Stimulated activated naive B cell treated with anti-CD40 and anti-IgM and Interleukin-4, amounts not matched to agents 10 μg/mL and 1 μg/mL and 100 μg/mL, for 72 hours (primary cell): ENCODE measurements around the gene TBC1D8.
A peak's percentile ranks its signal among the peaks of the same experiment; 100 is the strongest.

ENCODE experiments used
- ATAC-seq, 2 donors: fragments of 150-1000 bp; cut with Tn5 transposase; replicated peaks; 2 replicates each; pipeline ENCODE4 v1.10.0; 2021; ENCODE audit warnings: moderate library complexity in 1 of 2
- DNase-seq: peaks from one replicate; pipeline ENCODE4 v3.0.0; 2021
- H3K27ac Mint-ChIP-seq: one replicate; pipeline ENCODE4 v1.8.0; 2022; ENCODE audit warnings: mild to moderate bottlenecking, mixed read lengths
- H3K27me3 Mint-ChIP-seq, 2 donors: one replicate each; pipeline ENCODE4 v1.8.0; 2022; ENCODE audit warnings: mixed read lengths in 2 of 2
- H3K36me3 Mint-ChIP-seq, 2 donors: one replicate each; pipeline ENCODE4 v1.8.0; 2022; ENCODE audit warnings: mixed read lengths in 2 of 2, mild to moderate bottlenecking in 1 of 2
- H3K4me1 Mint-ChIP-seq, 2 donors: one replicate each; pipeline ENCODE4 v1.8.0; 2022; ENCODE audit warnings: mixed read lengths in 2 of 2, mild to moderate bottlenecking in 1 of 2
- H3K4me3 Mint-ChIP-seq, 2 donors: one replicate each; pipeline ENCODE4 v1.8.0; 2022; ENCODE audit warnings: mild to moderate bottlenecking in 2 of 2, mixed read lengths in 2 of 2, moderate library complexity in 1 of 2
- H3K9me3 Mint-ChIP-seq, 2 donors: one replicate each; pipeline ENCODE4 v1.8.0; 2022; ENCODE audit warnings: mixed read lengths in 2 of 2, mild to moderate bottlenecking in 1 of 2

The TBC1D8 gene

GRCh38 chr2:101116841-101117552 is 34.2 kb downstream of the TBC1D8 start:
- Mint-ChIP-seq H3K36me3 (no peaks in the 10 kb centered on the region), H3K9me3 (no peaks in the 10 kb centered on the region), H3K4me3 (no peak overlapping the region), H3K4me1 (peaks cover 9 to 45% of the 10 kb centered on the region in 2 donors), H3K27ac (no peak overlapping the region), H3K27me3 (no peaks in the 10 kb centered on the region)
- no peak for DNase-seq
- no peak for ATAC-seq

GRCh38 chr2:101116348-101116747 is 34.8 kb downstream of the TBC1D8 start:
- H3K36me3 Mint-ChIP-seq: no peaks in the 10 kb centered on the region
- DNase-seq (no peak), ATAC-seq (no peak)
- H3K27me3 Mint-ChIP-seq: peaks cover 0 to under 1% of the 10 kb centered on the region in 2 donors
- no peaks in the 10 kb centered on the region for H3K9me3 Mint-ChIP-seq
- no peak overlapping the region for H3K4me3 Mint-ChIP-seq
- H3K4me1 Mint-ChIP-seq: peaks cover 9 to 45% of the 10 kb centered on the region in 2 donors
- H3K27ac Mint-ChIP-seq: no peak overlapping the region

DNA sequence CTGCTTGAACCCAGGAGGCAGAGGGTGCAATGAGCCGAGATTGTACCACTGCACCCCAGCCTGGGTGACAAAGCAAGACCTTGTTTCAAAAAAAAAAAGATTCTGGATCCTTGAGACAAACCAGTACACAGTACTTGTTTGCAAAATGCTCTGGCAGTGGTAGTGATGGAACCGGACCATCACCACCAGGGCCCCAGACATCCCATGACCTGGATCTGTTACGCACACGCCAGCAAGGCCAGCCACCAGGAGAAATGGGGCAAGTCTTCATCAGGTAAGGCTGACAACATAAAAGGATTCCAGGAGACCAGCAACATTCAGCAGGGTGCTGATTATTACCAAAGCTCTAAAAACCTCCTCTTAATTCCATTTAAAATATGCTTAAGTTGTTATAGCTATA is 35.5 kb downstream of the TBC1D8 start:
- Mint-ChIP-seq H3K9me3 (no peaks in the 10 kb centered on the region), H3K4me1 (peaks cover 7 to 39% of the 10 kb centered on the region in 2 donors), H3K4me3 (no peak overlapping the region), H3K36me3 (no peaks in the 10 kb centered on the region), H3K27ac (no peak overlapping the region), H3K27me3 (peaks cover 0 to 5% of the 10 kb centered on the region in 2 donors)
- no peak for DNase-seq
- ATAC-seq: no peak

- Mint-ChIP-seq H3K4me1 (peaks cover 6 to 32% of the 10 kb centered on the region in 2 donors), H3K27ac (no peak overlapping the region), H3K27me3 (peaks cover 0 to 5% of the 10 kb centered on the region in 2 donors), H3K36me3 (no peaks in the 10 kb centered on the region), H3K9me3 (no peaks in the 10 kb centered on the region), H3K4me3 (peak overlapping the region in 1 of 2 donors; percentile 23)
- peak; percentile 5 for DNase-seq
- ATAC-seq: peak; percentile 82 to 90
These were observed 36.4 kb downstream of the TBC1D8 start for GRCh38 chr2:101114815-101115214.

GRCh38 chr2:101114268-101114783 is 36.9 kb downstream of the TBC1D8 start:
- H3K27ac Mint-ChIP-seq: no peak overlapping the region
- H3K4me3 Mint-ChIP-seq: no peak overlapping the region
- no peaks in the 10 kb centered on the region for H3K36me3 Mint-ChIP-seq
- peaks cover 0 to 5% of the 10 kb centered on the region in 2 donors for H3K27me3 Mint-ChIP-seq
- DNase-seq (no peak), ATAC-seq (no peak)
- H3K9me3 Mint-ChIP-seq: no peaks in the 10 kb centered on the region
- H3K4me1 Mint-ChIP-seq: peaks cover 6 to 30% of the 10 kb centered on the region in 2 donors

- Mint-ChIP-seq H3K27me3 (peaks cover 0 to 5% of the 10 kb centered on the region in 2 donors), H3K36me3 (no peaks in the 10 kb centered on the region), H3K4me1 (peaks cover 9 to 32% of the 10 kb centered on the region in 2 donors), H3K27ac (no peak overlapping the region), H3K4me3 (no peak overlapping the region), H3K9me3 (no peaks in the 10 kb centered on the region)
- ATAC-seq: peak in 1 of 2 donors; percentile 33
- no peak for DNase-seq
These were observed 37.5 kb downstream of the TBC1D8 start for GRCh38 chr2:101113441-101114267.

DNA sequence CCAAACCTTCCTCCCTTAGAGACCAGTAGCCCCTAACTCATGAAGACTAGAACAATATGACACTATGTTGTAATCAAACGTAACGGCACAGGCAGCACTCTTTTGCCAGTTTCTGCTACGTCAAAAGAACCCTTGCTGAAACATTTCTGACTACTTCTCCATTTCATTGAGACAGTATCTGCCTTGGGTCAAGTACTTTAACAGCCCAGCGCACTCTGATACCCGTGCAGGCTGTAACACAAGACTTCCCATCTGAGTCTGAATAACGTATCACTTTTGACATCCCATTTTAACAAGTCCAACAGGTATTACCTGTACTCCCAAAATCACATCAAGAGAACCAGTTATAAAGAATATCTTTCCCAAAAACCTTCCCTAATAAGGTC is 38.4 kb downstream of the TBC1D8 start:
- Mint-ChIP-seq H3K9me3 (no peaks in the 10 kb centered on the region), H3K4me1 (peaks cover 9 to 32% of the 10 kb centered on the region in 2 donors), H3K27ac (no peak overlapping the region), H3K27me3 (peaks cover 0 to 5% of the 10 kb centered on the region in 2 donors), H3K36me3 (no peaks in the 10 kb centered on the region), H3K4me3 (no peak overlapping the region)
- DNase-seq (no peak), ATAC-seq (peak; percentile 67 to 78)

DNA sequence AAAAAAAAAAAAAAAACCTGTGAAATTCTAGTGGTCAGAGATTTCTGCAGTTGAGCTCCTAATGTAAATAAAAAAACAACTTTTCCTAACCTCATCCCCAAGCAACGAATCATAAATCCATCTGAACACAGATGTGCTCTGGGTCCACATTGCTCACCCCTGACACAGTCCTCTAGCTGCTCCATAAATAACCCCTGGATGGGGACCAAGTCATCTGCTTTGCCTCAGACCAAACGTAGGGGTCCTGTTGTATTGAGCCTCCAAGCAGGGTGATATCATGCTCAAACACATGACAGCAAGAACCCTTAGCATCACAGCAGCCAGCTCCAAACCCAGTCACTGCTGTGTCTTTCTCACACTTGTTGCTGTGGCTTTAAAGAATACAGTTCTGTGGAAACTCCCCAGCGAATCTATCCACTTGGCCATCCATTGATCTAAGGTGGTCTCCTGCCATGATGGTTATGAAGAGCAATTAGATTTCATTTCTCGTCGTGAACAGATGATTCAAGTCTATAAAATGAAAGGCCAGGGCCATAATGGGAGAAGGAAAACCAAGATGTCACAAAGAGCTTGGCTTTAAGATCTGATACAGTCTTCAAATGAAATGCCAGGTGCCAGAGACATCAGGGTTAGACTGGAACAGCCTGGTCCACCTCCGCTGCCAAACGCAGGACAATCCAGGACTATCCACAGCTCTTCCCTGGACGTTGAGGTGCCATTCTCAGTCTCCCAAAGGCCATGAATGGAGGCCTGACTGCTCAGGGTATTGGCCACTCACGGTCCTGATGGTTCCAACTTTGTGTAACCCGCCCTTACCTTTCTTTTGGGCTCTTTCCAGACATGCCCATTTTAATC is 39.0 kb downstream of the TBC1D8 start:
- no peaks in the 10 kb centered on the region for H3K9me3 Mint-ChIP-seq
- peaks cover 0 to 5% of the 10 kb centered on the region in 2 donors for H3K27me3 Mint-ChIP-seq
- DNase-seq: no peak
- H3K4me3 Mint-ChIP-seq: no peak overlapping the region
- peaks cover 9 to 32% of the 10 kb centered on the region in 2 donors for H3K4me1 Mint-ChIP-seq
- H3K27ac Mint-ChIP-seq: no peak overlapping the region
- ATAC-seq: no peak
- no peaks in the 10 kb centered on the region for H3K36me3 Mint-ChIP-seq

GRCh38 chr2:101111262-101111838 is 39.8 kb downstream of the TBC1D8 start:
- peaks cover 9 to 32% of the 10 kb centered on the region in 2 donors for H3K4me1 Mint-ChIP-seq
- no peak overlapping the region for H3K4me3 Mint-ChIP-seq
- H3K9me3 Mint-ChIP-seq: no peaks in the 10 kb centered on the region
- no peak overlapping the region for H3K27ac Mint-ChIP-seq
- ATAC-seq: no peak
- H3K27me3 Mint-ChIP-seq: peaks cover 0 to 5% of the 10 kb centered on the region in 2 donors
- DNase-seq: no peak
- no peaks in the 10 kb centered on the region for H3K36me3 Mint-ChIP-seq

DNA sequence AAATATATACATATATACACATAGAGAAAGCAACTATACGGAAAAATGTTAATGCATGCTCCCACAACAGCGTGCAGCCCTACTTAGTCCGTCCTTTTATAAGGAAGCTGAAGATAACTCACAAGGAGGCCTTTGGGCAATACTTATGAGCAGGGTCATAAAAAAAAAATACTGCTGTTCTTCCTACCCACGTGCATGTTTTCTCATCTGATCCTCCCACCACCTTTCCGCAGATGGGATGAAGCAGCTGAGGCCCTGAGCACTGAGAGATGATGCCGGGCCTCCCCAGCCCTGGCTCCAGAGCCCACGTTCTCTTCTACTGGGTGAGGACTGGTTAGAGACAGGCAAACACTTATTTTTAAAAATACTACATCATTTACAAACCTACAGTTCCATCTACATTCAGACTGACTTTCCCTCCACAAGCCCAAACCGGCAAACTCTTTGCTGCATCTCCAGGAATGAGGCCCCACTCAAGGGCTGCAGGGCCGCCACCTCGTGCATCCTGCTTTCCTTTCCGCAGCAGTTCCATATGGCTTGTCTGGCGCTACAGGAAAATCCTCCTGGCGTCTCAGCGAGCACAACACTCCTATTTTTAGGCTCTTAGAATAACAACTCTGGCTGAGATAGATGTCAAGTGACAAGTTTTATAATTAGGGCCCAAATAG is 41.6 kb downstream of the TBC1D8 start:
- H3K27me3 Mint-ChIP-seq: peaks cover 0 to 5% of the 10 kb centered on the region in 2 donors
- ATAC-seq: no peak
- H3K4me3 Mint-ChIP-seq: no peak overlapping the region
- no peak overlapping the region for H3K27ac Mint-ChIP-seq
- H3K36me3 Mint-ChIP-seq: no peaks in the 10 kb centered on the region
- DNase-seq: no peak
- peaks cover 5 to 29% of the 10 kb centered on the region in 2 donors for H3K4me1 Mint-ChIP-seq
- H3K9me3 Mint-ChIP-seq: no peaks in the 10 kb centered on the region

GRCh38 chr2:101108357-101108756 is 42.8 kb downstream of the TBC1D8 start:
- no peaks in the 10 kb centered on the region for H3K36me3 Mint-ChIP-seq
- ATAC-seq: no peak
- peaks cover 0 to 2% of the 10 kb centered on the region in 2 donors for H3K9me3 Mint-ChIP-seq
- no peak for DNase-seq
- H3K27me3 Mint-ChIP-seq: peaks cover 0 to 5% of the 10 kb centered on the region in 2 donors
- H3K4me3 Mint-ChIP-seq: no peak overlapping the region
- H3K4me1 Mint-ChIP-seq: peaks cover 5 to 23% of the 10 kb centered on the region in 2 donors
- H3K27ac Mint-ChIP-seq: no peak overlapping the region

DNA sequence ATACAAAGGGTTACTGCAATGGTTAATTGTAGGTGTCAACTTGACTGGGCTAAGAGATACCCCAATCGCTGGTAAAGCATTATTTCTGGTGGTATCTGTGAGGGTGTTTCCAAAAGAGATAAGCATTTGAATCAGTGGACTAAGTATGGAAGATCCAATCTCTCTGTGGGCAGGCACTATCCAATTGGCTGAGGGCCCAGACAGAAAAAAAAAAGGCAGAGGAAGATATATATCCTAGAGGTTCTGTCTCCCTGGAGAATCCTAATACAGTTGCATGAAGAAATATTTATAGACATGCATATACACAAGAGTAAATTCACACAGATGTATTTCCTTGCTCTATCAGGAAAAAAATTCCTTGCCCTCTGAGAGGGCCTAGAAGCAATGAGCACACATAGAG is 43.9 kb downstream of the TBC1D8 start:
- ATAC-seq (no peak), DNase-seq (no peak)
- peaks cover 5 to 6% of the 10 kb centered on the region in 2 donors for H3K9me3 Mint-ChIP-seq
- peaks cover 0 to 5% of the 10 kb centered on the region in 2 donors for H3K27me3 Mint-ChIP-seq
- no peak overlapping the region for H3K4me3 Mint-ChIP-seq
- peaks cover 3 to 12% of the 10 kb centered on the region in 2 donors for H3K4me1 Mint-ChIP-seq
- no peak overlapping the region for H3K27ac Mint-ChIP-seq
- H3K36me3 Mint-ChIP-seq: peaks cover 5 to 6% of the 10 kb centered on the region in 2 donors

DNA sequence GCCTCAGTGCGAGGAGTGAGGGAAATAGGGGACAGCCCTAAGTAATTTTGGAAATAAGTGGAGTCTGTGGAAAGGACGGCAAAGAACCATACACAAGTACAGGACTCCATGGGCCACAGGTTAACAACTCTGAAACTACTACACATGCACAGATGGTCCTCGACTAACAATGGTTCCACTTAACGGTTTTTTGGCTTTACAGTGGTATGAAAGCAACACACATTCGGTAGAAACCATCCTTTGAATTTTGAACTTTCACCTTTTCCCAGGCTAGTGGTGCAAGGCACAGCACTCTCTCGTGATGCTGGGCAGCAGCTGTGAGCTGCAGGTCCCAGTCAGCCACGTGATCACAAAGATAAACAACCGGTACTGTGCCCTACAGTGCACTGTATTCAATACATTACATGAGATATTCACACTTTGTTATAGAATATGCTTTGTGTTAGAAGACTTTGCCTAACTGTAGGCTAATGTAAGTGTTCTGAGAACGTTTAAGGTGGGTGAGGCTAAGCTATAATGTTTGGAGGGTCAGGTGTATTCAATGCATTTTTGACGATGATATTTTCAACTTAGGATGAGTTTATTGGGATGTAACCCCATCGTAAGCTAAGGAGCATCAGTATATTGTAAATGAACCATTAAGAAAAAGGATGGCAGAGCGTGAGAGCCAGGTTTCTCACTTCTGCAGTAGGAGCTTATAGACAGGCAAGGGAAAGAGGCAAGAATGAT is 44.6 kb downstream of the TBC1D8 start:
- Mint-ChIP-seq H3K9me3 (peaks cover 7 to 9% of the 10 kb centered on the region in 2 donors), H3K27ac (no peak overlapping the region), H3K36me3 (peaks cover 5 to 7% of the 10 kb centered on the region in 2 donors), H3K27me3 (peaks cover 0 to 5% of the 10 kb centered on the region in 2 donors), H3K4me1 (peaks cover 3 to 12% of the 10 kb centered on the region in 2 donors), H3K4me3 (no peak overlapping the region)
- DNase-seq: no peak
- ATAC-seq: no peak
